ENCODE results near the gene CLN6. TPM values are rescaled to one million over a fixed set of nuclear protein-coding genes. Genes with fewer than 3 reads are reported as not detected.
A peak's percentile ranks its signal among the peaks of the same experiment; 100 is the strongest.

Gene CLN6
- total and polyA plus RNA-seq, 9 of the 15 experiments (the other 6 are each of a cell fraction or from before 2014, with no cell fraction given) = 0.71 to 53.3 (median 39.3) TPM

DNA sequence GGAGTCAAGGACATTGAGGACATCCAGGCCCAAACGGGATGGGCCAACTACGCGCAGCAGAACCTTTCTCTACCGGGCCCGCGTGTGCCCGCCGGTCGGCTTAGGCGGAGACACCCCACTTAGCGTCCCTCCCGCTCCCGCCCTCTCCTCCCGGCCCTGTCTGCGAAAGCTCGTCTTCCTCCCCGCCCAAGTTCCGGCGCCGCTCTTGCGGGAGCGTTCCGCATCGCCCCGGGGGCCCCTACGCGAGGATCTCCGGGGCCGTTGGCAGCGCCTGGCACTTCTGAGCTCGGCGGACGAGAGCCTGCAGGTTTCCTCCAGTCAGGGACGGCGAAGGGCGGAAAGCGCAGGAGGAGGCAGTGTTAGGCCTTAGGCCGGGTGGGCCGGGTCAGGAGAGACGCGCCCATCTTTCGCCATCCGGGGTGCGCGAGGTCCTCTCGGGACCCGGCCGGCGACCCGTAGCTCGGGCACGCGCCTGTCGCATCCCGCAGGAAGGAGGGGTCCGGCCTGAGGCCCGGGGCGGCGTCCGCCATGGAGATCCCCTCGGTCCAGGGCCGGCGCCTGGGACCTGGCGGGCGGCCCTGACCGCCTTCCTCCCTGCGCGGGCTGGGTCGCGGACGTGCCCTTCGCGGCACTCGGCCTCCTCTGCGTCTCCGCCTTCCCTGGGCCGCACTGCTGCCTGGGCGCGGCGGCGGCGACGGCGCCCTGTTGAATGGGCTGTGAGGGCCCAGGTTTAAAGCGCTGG is 48.2 kb upstream of the CLN6 start, which contains the start of gene FEM1B (continued):
- TF ChIP-seq, protein P1, sequence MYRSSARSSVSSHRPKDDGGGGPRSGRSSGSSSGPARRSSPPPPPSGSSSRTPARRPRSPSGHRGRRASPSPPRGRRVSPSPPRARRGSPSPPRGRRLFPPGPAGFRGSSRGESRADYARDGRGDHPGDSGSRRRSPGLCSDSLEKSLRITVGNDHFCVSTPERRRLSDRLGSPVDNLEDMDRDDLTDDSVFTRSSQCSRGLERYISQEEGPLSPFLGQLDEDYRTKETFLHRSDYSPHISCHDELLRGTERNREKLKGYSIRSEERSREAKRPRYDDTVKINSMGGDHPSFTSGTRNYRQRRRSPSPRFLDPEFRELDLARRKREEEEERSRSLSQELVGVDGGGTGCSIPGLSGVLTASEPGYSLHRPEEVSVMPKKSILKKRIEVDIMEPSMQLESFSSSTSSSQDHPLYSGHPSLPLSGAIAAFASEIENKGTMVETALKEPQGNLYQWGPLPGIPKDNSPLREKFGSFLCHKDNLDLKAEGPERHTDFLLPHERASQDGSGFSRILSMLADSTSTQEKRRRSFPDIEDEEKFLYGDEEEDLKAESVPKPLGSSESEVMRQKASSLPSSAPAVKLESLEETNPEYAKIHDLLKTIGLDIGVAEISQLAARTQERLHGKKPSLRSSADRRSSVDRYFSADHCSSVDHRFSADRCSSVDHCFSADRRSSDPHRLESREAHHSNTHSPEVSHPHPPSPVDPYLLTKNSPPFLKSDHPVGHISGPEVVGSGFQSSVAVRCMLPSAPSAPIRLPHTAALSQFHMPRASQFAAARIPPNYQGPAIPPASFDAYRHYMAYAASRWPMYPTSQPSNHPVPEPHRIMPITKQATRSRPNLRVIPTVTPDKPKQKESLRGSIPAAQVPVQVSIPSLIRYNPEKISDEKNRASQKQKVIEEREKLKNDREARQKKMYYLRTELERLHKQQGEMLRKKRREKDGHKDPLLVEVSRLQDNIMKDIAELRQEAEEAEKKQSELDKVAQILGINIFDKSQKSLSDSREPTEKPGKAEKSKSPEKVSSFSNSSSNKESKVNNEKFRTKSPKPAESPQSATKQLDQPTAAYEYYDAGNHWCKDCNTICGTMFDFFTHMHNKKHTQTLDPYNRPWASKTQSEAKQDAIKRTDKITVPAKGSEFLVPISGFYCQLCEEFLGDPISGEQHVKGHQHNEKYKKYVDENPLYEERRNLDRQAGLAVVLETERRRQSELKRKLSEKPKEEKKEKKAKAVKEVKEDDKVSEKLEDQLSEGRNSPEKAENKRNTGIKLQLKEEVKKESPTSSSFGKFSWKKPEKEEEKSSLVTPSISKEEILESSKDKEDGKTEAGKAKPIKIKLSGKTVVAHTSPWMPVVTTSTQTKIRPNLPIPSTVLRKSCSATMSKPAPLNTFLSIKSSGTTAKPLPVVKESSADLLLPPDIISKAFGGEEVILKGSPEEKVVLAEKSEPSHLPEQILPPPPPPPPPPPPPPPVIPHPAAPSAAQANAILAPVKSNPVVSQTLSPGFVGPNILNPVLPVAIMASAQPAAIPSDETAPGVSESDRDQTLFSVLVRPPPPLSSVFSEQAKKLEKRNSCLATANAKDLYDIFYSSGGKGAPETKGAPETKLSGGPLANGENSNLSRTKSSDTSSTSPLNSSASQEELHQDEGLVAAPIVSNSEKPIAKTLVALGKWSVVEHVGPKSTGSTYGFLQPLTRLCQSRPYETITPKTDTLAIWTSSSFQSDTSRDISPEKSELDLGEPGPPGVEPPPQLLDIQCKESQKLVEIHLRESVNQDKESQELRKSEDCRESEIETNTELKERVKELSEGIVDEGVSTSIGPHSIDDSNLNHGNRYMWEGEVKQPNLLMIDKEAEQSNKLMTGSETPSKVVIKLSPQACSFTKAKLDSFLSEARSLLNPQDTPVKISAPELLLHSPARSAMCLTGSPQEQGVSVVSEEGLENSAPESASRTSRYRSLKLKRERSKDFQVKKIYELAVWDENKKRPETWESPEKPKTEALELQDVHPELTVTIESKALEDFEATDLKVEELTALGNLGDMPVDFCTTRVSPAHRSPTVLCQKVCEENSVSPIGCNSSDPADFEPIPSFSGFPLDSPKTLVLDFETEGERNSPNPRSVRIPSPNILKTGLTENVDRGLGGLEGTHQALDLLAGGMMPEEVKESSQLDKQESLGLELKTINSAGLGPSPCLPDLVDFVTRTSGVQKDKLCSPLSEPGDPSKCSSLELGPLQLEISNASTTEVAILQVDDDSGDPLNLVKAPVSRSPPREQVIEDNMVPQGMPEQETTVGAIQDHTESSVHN (IDR thresholded peaks at IDR 0.05; ENCODE audit: borderline replicate concordance in 1 of 2, low read depth in 1 of 2) = no peak
- TF ChIP-seq, protein P2, sequence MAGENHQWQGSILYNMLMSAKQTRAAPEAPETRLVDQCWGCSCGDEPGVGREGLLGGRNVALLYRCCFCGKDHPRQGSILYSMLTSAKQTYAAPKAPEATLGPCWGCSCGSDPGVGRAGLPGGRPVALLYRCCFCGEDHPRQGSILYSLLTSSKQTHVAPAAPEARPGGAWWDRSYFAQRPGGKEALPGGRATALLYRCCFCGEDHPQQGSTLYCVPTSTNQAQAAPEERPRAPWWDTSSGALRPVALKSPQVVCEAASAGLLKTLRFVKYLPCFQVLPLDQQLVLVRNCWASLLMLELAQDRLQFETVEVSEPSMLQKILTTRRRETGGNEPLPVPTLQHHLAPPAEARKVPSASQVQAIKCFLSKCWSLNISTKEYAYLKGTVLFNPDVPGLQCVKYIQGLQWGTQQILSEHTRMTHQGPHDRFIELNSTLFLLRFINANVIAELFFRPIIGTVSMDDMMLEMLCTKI (IDR thresholded peaks at IDR 0.05; ENCODE audit: partially characterized antibody) = no peak
- TF ChIP-seq THRAP3 (IDR thresholded peaks at IDR 0.05; ENCODE audit: borderline replicate concordance) (peak; percentile 76; the same call in 1 of the 2 replicates), CEBPB (tag; IDR thresholded peaks at IDR 0.05) (peak; percentile 73), CREM (IDR thresholded peaks at IDR 0.05; ENCODE audit: low read depth) (peak; percentile 83), KLF6 (CRISPR knock-in tag; IDR thresholded peaks at IDR 0.05; ENCODE audit: borderline replicate concordance) (peak; percentile 53; the same call in 1 of the 2 replicates), PHB (CRISPR knock-in tag; IDR thresholded peaks at IDR 0.05) (0 out of 2 replicates have a peak, but pooled peaks have one; percentile 35), NCOA6 (IDR thresholded peaks at IDR 0.05) (no peak)
- TF ChIP-seq, protein P3, sequence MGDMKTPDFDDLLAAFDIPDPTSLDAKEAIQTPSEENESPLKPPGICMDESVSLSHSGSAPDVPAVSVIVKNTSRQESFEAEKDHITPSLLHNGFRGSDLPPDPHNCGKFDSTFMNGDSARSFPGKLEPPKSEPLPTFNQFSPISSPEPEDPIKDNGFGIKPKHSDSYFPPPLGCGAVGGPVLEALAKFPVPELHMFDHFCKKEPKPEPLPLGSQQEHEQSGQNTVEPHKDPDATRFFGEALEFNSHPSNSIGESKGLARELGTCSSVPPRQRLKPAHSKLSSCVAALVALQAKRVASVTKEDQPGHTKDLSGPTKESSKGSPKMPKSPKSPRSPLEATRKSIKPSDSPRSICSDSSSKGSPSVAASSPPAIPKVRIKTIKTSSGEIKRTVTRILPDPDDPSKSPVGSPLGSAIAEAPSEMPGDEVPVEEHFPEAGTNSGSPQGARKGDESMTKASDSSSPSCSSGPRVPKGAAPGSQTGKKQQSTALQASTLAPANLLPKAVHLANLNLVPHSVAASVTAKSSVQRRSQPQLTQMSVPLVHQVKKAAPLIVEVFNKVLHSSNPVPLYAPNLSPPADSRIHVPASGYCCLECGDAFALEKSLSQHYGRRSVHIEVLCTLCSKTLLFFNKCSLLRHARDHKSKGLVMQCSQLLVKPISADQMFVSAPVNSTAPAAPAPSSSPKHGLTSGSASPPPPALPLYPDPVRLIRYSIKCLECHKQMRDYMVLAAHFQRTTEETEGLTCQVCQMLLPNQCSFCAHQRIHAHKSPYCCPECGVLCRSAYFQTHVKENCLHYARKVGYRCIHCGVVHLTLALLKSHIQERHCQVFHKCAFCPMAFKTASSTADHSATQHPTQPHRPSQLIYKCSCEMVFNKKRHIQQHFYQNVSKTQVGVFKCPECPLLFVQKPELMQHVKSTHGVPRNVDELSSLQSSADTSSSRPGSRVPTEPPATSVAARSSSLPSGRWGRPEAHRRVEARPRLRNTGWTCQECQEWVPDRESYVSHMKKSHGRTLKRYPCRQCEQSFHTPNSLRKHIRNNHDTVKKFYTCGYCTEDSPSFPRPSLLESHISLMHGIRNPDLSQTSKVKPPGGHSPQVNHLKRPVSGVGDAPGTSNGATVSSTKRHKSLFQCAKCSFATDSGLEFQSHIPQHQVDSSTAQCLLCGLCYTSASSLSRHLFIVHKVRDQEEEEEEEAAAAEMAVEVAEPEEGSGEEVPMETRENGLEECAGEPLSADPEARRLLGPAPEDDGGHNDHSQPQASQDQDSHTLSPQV (IDR thresholded peaks at IDR 0.05) = no peak
- TF ChIP-seq, protein P4, sequence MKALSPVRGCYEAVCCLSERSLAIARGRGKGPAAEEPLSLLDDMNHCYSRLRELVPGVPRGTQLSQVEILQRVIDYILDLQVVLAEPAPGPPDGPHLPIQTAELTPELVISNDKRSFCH (CRISPR knock-in tag; IDR thresholded peaks at IDR 0.05) = no peak
- TF ChIP-seq, protein P4 (tag; IDR thresholded peaks at IDR 0.05) = peak; percentile 54; the same call in 1 of the 2 replicates
